Measurements from ENCODE around the gene TMEM178A. TPM values are rescaled to one million over a fixed set of nuclear protein-coding genes. Genes with fewer than 3 reads are reported as not detected.

Gene TMEM178A
- total RNA-seq, 1 donor from 2014 or later = 2.9 TPM

- no peak for DNase-seq (ENCODE audit: low spot score)
Measured at GRCh38 chr2:39741871-39742270, 76.2 kb downstream of the TMEM178A start.

- DNase-seq (ENCODE audit: low spot score) = no peak
Measured at GRCh38 chr2:39743269-39743776, 77.6 kb downstream of the TMEM178A start.

GRCh38 chr2:39755466-39755865, 89.7 kb downstream of the TMEM178A start:
- no peak for DNase-seq (ENCODE audit: low spot score)

GRCh38 chr2:39757156-39757555, 91.4 kb downstream of the TMEM178A start:
- no peak for DNase-seq (ENCODE audit: low spot score)

GRCh38 chr2:39762448-39762847, 96.7 kb downstream of the TMEM178A start:
- DNase-seq (ENCODE audit: low spot score) = no peak

Other genes with a start within 250 kb of the TMEM178A start
- 73.3 TPM for gene MAP4K3, start 228.6 kb upstream of the TMEM178A start, total RNA-seq
- 24.6 TPM for gene THUMPD2, start 113.3 kb downstream of the TMEM178A start, total RNA-seq

All from ureter (tissue), 1 donor.